Stomach (tissue), 19 donors: ENCODE measurements around the gene FCHO1. TPM values are rescaled to one million over a fixed set of nuclear protein-coding genes. Genes with fewer than 3 reads are reported as not detected.

Source experiments
- DNase-seq, 2 donors: peaks; one replicate each; pipeline versions ENCODE4 v3.0.0 to v3.0.0-alpha.2; 2013 to 2019
- H3K27ac ChIP-seq, 5 donors: fragments of 200-600 bp in 4 of 5; sonication (generic) in 4 of 5; one replicate each; pipeline ENCODE4 v1.5.1; 2013 to 2019; ENCODE audit warnings: mild to moderate bottlenecking in 1 of 5, moderate library complexity in 1 of 5
- H3K27me3 ChIP-seq, 3 donors: fragments of 200-600 bp; sonication (generic); one replicate each; pipeline ENCODE4 v1.5.1; 2017 to 2019; ENCODE audit warnings: mixed run types in 1 of 3
- H3K36me3 ChIP-seq, 4 donors: fragments of 200-600 bp; sonication (generic); 1 replicate in 3 of 4; 2 replicates in 1 of 4; pipeline ENCODE4 v1.5.1; 2016 to 2019
- H3K4me1 ChIP-seq, 4 donors: fragments of 200-600 bp; sonication (generic); one replicate each; pipeline ENCODE4 v1.5.1; 2016 to 2019
- H3K4me3 ChIP-seq, 4 donors: fragments of 200-600 bp; sonication (generic) in 3 of 4; one replicate each; pipeline ENCODE4 v1.5.1; 2016 to 2019; ENCODE audit warnings: mild to moderate bottlenecking in 1 of 4
- H3K9me3 ChIP-seq, 4 donors: fragments of 200-600 bp; sonication (generic); one replicate each; pipeline ENCODE4 v1.5.1; 2016 to 2019
- EP300 ChIP-seq: sonication (generic); formaldehyde crosslinking; IDR thresholded peaks from one replicate; pipeline ENCODE4 v1.6.1; 2017; ENCODE audit warnings: antibody characterized with exemption
- POLR2A ChIP-seq, 4 donors: fragments of 450-650 bp; IDR thresholded peaks; one replicate each; pipeline ENCODE4 v1.6.1; 2016; ENCODE audit warnings: antibody characterized with exemption in 4 of 4, control low read depth in 2 of 4, mild to moderate bottlenecking in 1 of 4, moderate library complexity in 1 of 4
- POLR2AphosphoS5 ChIP-seq, 3 donors: sonication (generic); formaldehyde crosslinking; IDR thresholded peaks; one replicate each; pipeline ENCODE4 v1.6.1; 2016; ENCODE audit warnings: antibody characterized with exemption in 3 of 3
- WGBS, 5 donors: extraction: QIAGEN DNeasy Blood & Tissue Kit in 3 of 5; methylation state at CpG; one replicate each; pipeline versions ENCODE4 v1.1.5 to v1.1.7; 2013 to 2018; 5-methylcytosine and 5-hydroxymethylcytosine counted together
- intact Hi-C: fragments of 100-400 bp; cut with DNase I; formaldehyde crosslinking; loops from one replicate; pipeline ENCODE4 v1.15.1; 2023; ENCODE audit warnings: low total_unique reads
- long read RNA-seq, 10 donors: transcript quantifications; one replicate each; lab custom pipeline, GENCODE V29; 2026
- polyA plus RNA-seq, 3 donors: library from polyadenylated mRNA; stranded (reverse); fragments of 200-250 nt; gene quantifications; one replicate each; pipeline ENCODE4 v1.2.3, GENCODE V29; 2013
- total RNA-seq, 5 donors: library from RNA; depleted of rRNA; stranded (reverse); fragments of >200 nt; gene quantifications; one replicate each; pipeline versions ENCODE4 v1.1.0 to v1.2.3, GENCODE V29; 2014 to 2016
- TF ChIP-seq, protein P1 (sequence below), 7 experiments: fragments of 450-650 bp in 4 of 7; fragments of 200-600 bp in 3 of 7; sonication (generic) in 3 of 7; IDR thresholded peaks; one replicate each; pipeline ENCODE4 v1.5.1; 2016 to 2019; ENCODE audit warnings: antibody characterized with exemption in 7 of 7, control low read depth in 2 of 7, mild to moderate bottlenecking in 1 of 7
- donor health status: healthy with polysubstance abuse.
- donor health status: Bipolar disorder and iron deficiency.
- donor health status: healthy.

FCHO1 gene, protein sequence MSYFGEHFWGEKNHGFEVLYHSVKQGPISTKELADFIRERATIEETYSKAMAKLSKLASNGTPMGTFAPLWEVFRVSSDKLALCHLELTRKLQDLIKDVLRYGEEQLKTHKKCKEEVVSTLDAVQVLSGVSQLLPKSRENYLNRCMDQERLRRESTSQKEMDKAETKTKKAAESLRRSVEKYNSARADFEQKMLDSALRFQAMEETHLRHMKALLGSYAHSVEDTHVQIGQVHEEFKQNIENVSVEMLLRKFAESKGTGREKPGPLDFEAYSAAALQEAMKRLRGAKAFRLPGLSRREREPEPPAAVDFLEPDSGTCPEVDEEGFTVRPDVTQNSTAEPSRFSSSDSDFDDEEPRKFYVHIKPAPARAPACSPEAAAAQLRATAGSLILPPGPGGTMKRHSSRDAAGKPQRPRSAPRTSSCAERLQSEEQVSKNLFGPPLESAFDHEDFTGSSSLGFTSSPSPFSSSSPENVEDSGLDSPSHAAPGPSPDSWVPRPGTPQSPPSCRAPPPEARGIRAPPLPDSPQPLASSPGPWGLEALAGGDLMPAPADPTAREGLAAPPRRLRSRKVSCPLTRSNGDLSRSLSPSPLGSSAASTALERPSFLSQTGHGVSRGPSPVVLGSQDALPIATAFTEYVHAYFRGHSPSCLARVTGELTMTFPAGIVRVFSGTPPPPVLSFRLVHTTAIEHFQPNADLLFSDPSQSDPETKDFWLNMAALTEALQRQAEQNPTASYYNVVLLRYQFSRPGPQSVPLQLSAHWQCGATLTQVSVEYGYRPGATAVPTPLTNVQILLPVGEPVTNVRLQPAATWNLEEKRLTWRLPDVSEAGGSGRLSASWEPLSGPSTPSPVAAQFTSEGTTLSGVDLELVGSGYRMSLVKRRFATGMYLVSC
- total RNA-seq (1 to 10 TPM in 3 of 5 donors, under 1 TPM in 1, not detected in 1; 0.55 to 9.3 (median 2.0) TPM), polyA plus RNA-seq (under 1 TPM; 0.53 to 0.92 (median 0.75) TPM)
- long read RNA-seq, donor 1: 0 reads
- long read RNA-seq, donor 2: 0 reads
- long read RNA-seq, donor 3: 0 reads
- long read RNA-seq, donor 4: 0 reads
- long read RNA-seq, donor 5: 0 reads
- long read RNA-seq, donor 6: 0 reads
- long read RNA-seq, donor 7: 0 reads
- long read RNA-seq, donor 8: 0 reads
- long read RNA-seq, donor 9: 0 reads
- long read RNA-seq, donor 10: 0 reads

DNA sequence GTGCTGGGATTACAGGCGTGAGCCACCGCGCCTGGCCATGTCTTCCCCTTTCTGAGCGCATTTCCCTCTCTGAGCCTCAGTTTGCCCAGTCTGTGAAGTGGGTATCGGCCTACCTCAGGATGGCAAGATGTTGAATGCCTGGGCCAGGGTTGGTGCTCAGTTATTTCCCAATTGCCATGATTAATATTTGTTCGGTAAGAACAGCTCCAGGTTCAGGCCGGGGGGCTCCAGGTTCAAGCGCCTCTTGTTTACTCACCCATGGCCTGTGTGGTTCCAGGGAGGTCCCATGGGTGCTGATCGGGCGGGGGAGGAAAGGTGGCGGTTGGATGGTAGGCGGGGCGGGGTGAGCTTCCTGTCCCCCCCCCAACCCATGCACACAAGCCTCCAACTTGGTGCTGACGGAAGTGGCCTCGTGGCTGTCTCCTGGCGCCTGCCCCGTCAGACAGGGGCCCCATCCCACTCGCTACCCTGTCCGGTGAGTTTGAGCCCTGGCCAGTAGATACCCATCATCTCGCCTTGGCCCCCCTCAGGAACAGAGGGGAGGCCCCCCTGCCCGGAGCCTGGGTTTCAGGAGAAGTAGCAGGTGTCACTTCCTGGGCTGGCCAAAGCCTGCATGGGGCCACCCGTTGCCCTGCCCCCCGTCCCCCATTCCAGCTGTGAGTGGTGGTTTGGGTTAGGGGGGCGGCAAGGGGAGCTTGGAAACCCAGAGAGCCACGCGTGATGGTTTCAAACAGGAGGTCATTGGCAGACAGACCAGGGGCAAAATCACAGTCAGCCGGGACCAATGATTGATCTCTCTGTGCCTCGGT lies at the start of gene FCHO1:
TSS of gene FCHO1 (plus strand) at position 375 of the 809 bp plus-strand sequence. CDS start 3,688 bp downstream, outside the sequence.
- no peaks in the 10 kb centered on the region for H3K9me3 ChIP-seq
- WGBS, 5 donors: 48 to 61% (median 54%) methylated on average over 23 to 28 of the region's 28 CpGs
- H3K4me3 ChIP-seq: peak within 1 kb of the TSS; percentile 14 to 31 (median 24)
- no peak for TF ChIP-seq POLR2AphosphoS5 (IDR thresholded peaks at IDR 0.05)
- TF ChIP-seq, protein P1, sequence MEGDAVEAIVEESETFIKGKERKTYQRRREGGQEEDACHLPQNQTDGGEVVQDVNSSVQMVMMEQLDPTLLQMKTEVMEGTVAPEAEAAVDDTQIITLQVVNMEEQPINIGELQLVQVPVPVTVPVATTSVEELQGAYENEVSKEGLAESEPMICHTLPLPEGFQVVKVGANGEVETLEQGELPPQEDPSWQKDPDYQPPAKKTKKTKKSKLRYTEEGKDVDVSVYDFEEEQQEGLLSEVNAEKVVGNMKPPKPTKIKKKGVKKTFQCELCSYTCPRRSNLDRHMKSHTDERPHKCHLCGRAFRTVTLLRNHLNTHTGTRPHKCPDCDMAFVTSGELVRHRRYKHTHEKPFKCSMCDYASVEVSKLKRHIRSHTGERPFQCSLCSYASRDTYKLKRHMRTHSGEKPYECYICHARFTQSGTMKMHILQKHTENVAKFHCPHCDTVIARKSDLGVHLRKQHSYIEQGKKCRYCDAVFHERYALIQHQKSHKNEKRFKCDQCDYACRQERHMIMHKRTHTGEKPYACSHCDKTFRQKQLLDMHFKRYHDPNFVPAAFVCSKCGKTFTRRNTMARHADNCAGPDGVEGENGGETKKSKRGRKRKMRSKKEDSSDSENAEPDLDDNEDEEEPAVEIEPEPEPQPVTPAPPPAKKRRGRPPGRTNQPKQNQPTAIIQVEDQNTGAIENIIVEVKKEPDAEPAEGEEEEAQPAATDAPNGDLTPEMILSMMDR (IDR thresholded peaks at IDR 0.05): no peak
- peak; percentile 51 to 76 for DNase-seq
- H3K27ac ChIP-seq: peak within 1 kb of the TSS in 4 of 5 donors; percentile 47 to 70 (median 56)
- H3K27me3 ChIP-seq: no peaks in the 10 kb centered on the region
- H3K36me3 ChIP-seq: no peaks in the 10 kb centered on the region
- intact Hi-C loops: no loop called here
- peaks cover 6 to 37% (median 21%) of the 10 kb centered on the region in 4 donors for H3K4me1 ChIP-seq

DNA sequence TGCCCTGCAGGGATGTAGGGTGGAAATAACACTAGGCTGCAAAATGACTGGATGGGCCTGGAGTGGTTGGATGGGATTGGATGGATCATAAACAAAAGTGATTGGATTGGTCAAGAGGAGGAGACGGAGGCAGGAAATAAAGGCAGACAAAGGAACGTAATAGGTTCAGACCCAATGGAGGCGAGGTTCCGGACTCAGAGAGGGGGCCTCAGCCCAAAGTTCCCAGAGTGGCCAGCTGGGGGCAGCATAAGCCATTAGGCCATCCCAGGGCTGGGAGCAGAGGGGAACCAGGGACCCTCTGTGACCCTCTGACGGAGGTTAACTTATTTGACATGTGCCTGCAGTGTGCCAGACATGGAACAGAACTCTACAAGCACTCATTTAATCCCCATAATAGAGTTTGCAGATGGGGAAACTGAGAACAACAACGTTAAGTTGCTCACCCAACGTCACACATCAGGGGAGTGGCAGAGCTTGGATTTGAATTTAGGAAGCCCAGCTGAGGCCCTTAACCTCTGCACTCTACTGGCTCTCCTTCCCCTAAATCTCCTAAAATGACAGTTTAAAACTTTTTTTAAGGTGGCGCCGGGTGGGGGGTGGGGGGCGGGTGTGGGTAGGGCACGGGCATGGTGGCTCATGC lies 47.3 kb upstream of the FCHO1 start:
- DNase-seq: peak; percentile 53 to 68
- intact Hi-C loops: loop anchor here (5.0 kb wide), 1 partner anchor 63 kb away; no protein-coding TSS in a partner anchor
- H3K27me3 ChIP-seq: peaks cover 0 to 49% (median 2%) of the 10 kb centered on the region in 3 donors
- H3K9me3 ChIP-seq: no peaks in the 10 kb centered on the region
- 46 to 51% (median 47%) methylated on average over 10 to 11 of the region's 11 CpGs for WGBS, 5 donors
- no peak overlapping the region for H3K27ac ChIP-seq
- H3K4me1 ChIP-seq: no peaks in the 10 kb centered on the region
- TF ChIP-seq POLR2AphosphoS5 (IDR thresholded peaks at IDR 0.05): no peak
- TF ChIP-seq, protein P1 (IDR thresholded peaks at IDR 0.05): peak in 5 of 7 experiments; percentile 59 to 90 (median 79)
- no peak overlapping the region for H3K4me3 ChIP-seq
- no peaks in the 10 kb centered on the region for H3K36me3 ChIP-seq

DNA sequence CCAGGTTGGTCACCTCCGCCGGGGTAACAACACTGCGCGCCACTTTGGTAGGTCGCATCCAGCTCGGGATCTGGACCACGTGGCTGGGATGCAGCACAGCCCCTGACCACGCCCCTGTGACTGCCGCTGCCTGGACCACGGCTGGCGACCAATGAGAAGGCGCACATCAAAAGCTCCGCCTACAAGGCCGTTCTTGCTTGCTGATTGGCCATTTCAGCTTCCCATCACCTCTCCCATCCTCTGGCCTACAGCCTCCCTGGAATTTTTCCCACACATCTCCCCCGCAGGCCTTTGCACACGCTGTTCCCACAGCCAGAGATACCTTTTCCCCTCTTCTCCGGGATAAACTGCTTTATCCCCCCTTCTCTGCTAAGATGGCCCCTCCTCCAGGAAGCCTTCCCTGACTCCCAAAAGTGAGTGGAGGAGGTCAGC lies 44.5 kb upstream of the FCHO1 start:
- Histone ChIP-seq H3K4me1 (no peaks in the 10 kb centered on the region), H3K27ac (no peak overlapping the region), H3K27me3 (peaks cover 0 to 23% (median 0%) of the 10 kb centered on the region in 3 donors), H3K36me3 (no peaks in the 10 kb centered on the region), H3K9me3 (no peaks in the 10 kb centered on the region), H3K4me3 (no peak overlapping the region)
- no peak for TF ChIP-seq POLR2AphosphoS5 (IDR thresholded peaks at IDR 0.05)
- no peak for TF ChIP-seq POLR2A (IDR thresholded peaks at IDR 0.05)
- TF ChIP-seq, protein P1 (IDR thresholded peaks at IDR 0.05): no peak
- TF ChIP-seq EP300: no peak
- peak in 1 of 2 donors; percentile 43 for DNase-seq
- WGBS, 5 donors: 18 to 34% (median 23%) methylated on average over 14 to 17 of the region's 17 CpGs
- intact Hi-C loops: no loop called here
